HG02973 (cell line): ENCODE results near the gene CYB561D1.
"Not testable (repeated sequence)": the region's sequence is repeated elsewhere in the genome, so short reads cannot be mapped to it uniquely, and the experiment has no call there.

Experiments used
- ATAC-seq: cut with Tn5 transposase; IDR thresholded peaks from one replicate; pipeline ENCODE4 v1.9.1; 2021; ENCODE audit warnings: moderate library complexity; ENCODE audit not compliant: unreplicated experiment

Gene CYB561D1

GRCh38 chr1:109493805-109494539, at the start of gene CYB561D1:
Gene CYB561D1 (plus strand): TSS chr1:109494094. CDS start chr1:109494140, 46 bp downstream.
- peak; percentile 88 for ATAC-seq

GRCh38 chr1:109444346-109444745, 49.5 kb upstream of the CYB561D1 start:
- ATAC-seq: no peak

GRCh38 chr1:109445949-109446695, 47.8 kb upstream of the CYB561D1 start:
- not testable (repeated sequence) for ATAC-seq

GRCh38 chr1:109447524-109447923, 46.4 kb upstream of the CYB561D1 start:
- ATAC-seq: no peak

GRCh38 chr1:109454497-109455133, 39.3 kb upstream of the CYB561D1 start:
- ATAC-seq: no peak

GRCh38 chr1:109457819-109458218, 36.1 kb upstream of the CYB561D1 start:
- ATAC-seq: no peak

- ATAC-seq: no peak
Observed at GRCh38 chr1:109466125-109466451, 27.8 kb upstream of the CYB561D1 start.

- ATAC-seq: no peak
Observed at GRCh38 chr1:109466452-109467300, 27.2 kb upstream of the CYB561D1 start, which contains the start of gene SYPL2. Gene SYPL2 (plus strand): TSS chr1:109466546. CDS start chr1:109466844, 298 bp downstream.

- no peak for ATAC-seq
Observed at GRCh38 chr1:109467301-109467777, 26.6 kb upstream of the CYB561D1 start.

- no peak for ATAC-seq
Observed at GRCh38 chr1:109468061-109468460, 25.8 kb upstream of the CYB561D1 start.

- ATAC-seq: no peak
Observed at GRCh38 chr1:109468903-109469302, 25.0 kb upstream of the CYB561D1 start.

GRCh38 chr1:109470245-109470644, 23.6 kb upstream of the CYB561D1 start:
- no peak for ATAC-seq

- no peak for ATAC-seq
Observed at GRCh38 chr1:109472779-109473178, 21.1 kb upstream of the CYB561D1 start.

- not testable (repeated sequence) for ATAC-seq
Observed at GRCh38 chr1:109473284-109474057, 20.4 kb upstream of the CYB561D1 start.

GRCh38 chr1:109474697-109475096, 19.2 kb upstream of the CYB561D1 start:
- ATAC-seq: no peak

GRCh38 chr1:109475261-109475660, 18.6 kb upstream of the CYB561D1 start:
- ATAC-seq: no peak

- no peak for ATAC-seq
Observed at GRCh38 chr1:109476825-109477224, 17.1 kb upstream of the CYB561D1 start.

- no peak for ATAC-seq
Observed at GRCh38 chr1:109477821-109478220, 16.1 kb upstream of the CYB561D1 start.

GRCh38 chr1:109478806-109479205, 15.1 kb upstream of the CYB561D1 start:
- no peak for ATAC-seq

- no peak for ATAC-seq
Observed at GRCh38 chr1:109479311-109479710, 14.6 kb upstream of the CYB561D1 start.
